ENCODE results near the gene AMD1. TPM values are rescaled to one million over a fixed set of nuclear protein-coding genes. Genes with fewer than 3 reads are reported as not detected.

The AMD1 gene
- total RNA-seq, 1 donor from 2014 or later: 65.5 TPM

DNA sequence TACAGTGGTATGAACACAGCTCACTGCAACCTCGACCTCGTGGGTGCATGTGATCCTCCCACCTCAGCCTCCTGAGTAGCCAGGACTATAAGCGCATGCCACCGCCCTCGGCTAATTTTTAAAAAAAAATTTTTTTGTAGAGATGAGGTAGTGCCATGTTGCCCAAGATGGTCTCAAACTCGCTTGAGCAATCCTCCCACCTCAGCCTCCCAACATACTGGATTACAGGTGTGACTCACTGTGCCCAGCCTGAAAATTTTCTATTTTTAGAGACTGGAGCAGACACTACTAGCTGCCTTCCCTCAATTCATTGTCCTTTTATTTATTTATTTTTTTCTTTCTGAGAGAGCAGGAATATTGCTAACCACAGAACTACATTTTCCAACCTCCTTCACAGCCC, 63.6 kb downstream of the AMD1 start:
- Mint-ChIP-seq H3K36me3 (ENCODE audit: low read depth) (no peaks in the 10 kb centered on the region), H3K27ac (no peak overlapping the region), H3K9me3 (no peaks in the 10 kb centered on the region), H3K4me3 (no peak overlapping the region), H3K27me3 (no peaks in the 10 kb centered on the region), H3K4me1 (peaks cover 9% of the 10 kb centered on the region)
- intact Hi-C loops (cut with micrococcal nuclease): no loop called here
- ATAC-seq (ENCODE audit: low read depth) (no peak), DNase-seq (no peak)
- ChIA-PET POLR2A (no interaction called here), CTCF (no interaction called here)
- TF ChIP-seq, protein P1, sequence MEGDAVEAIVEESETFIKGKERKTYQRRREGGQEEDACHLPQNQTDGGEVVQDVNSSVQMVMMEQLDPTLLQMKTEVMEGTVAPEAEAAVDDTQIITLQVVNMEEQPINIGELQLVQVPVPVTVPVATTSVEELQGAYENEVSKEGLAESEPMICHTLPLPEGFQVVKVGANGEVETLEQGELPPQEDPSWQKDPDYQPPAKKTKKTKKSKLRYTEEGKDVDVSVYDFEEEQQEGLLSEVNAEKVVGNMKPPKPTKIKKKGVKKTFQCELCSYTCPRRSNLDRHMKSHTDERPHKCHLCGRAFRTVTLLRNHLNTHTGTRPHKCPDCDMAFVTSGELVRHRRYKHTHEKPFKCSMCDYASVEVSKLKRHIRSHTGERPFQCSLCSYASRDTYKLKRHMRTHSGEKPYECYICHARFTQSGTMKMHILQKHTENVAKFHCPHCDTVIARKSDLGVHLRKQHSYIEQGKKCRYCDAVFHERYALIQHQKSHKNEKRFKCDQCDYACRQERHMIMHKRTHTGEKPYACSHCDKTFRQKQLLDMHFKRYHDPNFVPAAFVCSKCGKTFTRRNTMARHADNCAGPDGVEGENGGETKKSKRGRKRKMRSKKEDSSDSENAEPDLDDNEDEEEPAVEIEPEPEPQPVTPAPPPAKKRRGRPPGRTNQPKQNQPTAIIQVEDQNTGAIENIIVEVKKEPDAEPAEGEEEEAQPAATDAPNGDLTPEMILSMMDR (IDR thresholded peaks at IDR 0.05): no peak

GRCh38 chr6:110939429-110940200, 65.0 kb downstream of the AMD1 start:
- TF ChIP-seq, protein P1 (IDR thresholded peaks at IDR 0.05): no peak
- ATAC-seq (ENCODE audit: low read depth) (no peak), DNase-seq (no peak)
- Mint-ChIP-seq H3K4me3 (no peak overlapping the region), H3K9me3 (no peaks in the 10 kb centered on the region), H3K4me1 (peaks cover 4% of the 10 kb centered on the region), H3K27ac (no peak overlapping the region), H3K36me3 (ENCODE audit: low read depth) (no peaks in the 10 kb centered on the region), H3K27me3 (no peaks in the 10 kb centered on the region)
- intact Hi-C loops (cut with micrococcal nuclease): no loop called here
- ChIA-PET POLR2A (interaction anchor here (0.6 kb wide), 1 partner anchor 37 kb away, joined by 4 read pairs; no protein-coding TSS in a partner anchor), CTCF (no interaction called here)

- Mint-ChIP-seq H3K27me3 (no peaks in the 10 kb centered on the region), H3K36me3 (ENCODE audit: low read depth) (no peaks in the 10 kb centered on the region), H3K4me1 (peaks cover 6% of the 10 kb centered on the region), H3K4me3 (no peak overlapping the region), H3K27ac (peak overlapping the region; percentile 82), H3K9me3 (no peaks in the 10 kb centered on the region)
- ChIA-PET CTCF (interaction anchor here (1.6 to 3.0 kb wide), 3 partner anchors 67 to 416 kb away, joined by 4 to 10 read pairs (median 8); no protein-coding TSS in a partner anchor), POLR2A (interaction anchor here (0.6 to 2.1 kb wide), 11 partner anchors 14 to 751 kb away, joined by 3 to 33 read pairs (median 4); partner anchors contain the start of genes AMD1, CDK19, GTF3C6 and RPF2)
- peak; percentile 94 for ATAC-seq (ENCODE audit: low read depth)
- peak; percentile 21 for DNase-seq
- TF ChIP-seq, protein P1 (IDR thresholded peaks at IDR 0.05): no peak
- intact Hi-C loops (cut with micrococcal nuclease): loop anchor here (1.0 kb wide), 5 partner anchors 10 to 133 kb away; partner anchors contain the start of genes AMD1, CDK19 and GTF3C6
Measured at GRCh38 chr6:110944681-110945151, 70.1 kb downstream of the AMD1 start.

Other genes starting within 250 kb of the AMD1 start
- 27.2 and 31.1 TPM in 2 replicates for gene CDK19, start 59.3 kb upstream of the AMD1 start, total RNA-seq
- 76.7 and 93.3 TPM in 2 replicates for gene GTF3C6, start 83.9 kb downstream of the AMD1 start, total RNA-seq
- gene RPF2, start 107.3 kb downstream of the AMD1 start, total RNA-seq: 27.6 and 29.6 TPM in 2 replicates
- gene SLC16A10, start 212.7 kb downstream of the AMD1 start, total RNA-seq: 0.02 and 0.13 TPM in 2 replicates